Kidney capillary endothelial cell (primary cell): ENCODE measurements around the gene FNIP1.
"Not testable (repeated sequence)": the region's sequence is repeated elsewhere in the genome, so short reads cannot be mapped to it uniquely, and the experiment has no call there.

ENCODE experiments used
- DNase-seq: peaks from one replicate; pipeline ENCODE4 v3.0.0-alpha.2; 2018; ENCODE audit warnings: low spot score

Gene FNIP1

DNA sequence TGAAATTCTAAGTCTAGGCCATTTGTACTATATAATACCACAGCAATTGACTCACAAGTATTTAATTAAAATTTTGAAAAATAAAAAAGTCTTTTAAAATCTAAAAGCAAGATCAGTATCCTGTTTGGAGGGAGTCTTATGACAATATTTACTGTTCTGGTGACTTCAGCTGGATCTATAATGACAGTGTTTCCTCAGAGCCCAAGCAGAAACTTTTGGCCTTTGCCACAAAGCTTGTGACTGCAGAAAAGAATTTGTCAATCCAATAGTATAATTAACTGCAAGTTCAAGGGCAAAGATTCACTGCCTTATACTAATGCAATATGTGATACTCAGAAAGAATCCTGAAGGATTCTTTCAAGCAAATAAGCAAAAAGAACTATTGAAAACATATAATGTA is 112.2 kb downstream of the FNIP1 start:
- no peak for DNase-seq

DNA sequence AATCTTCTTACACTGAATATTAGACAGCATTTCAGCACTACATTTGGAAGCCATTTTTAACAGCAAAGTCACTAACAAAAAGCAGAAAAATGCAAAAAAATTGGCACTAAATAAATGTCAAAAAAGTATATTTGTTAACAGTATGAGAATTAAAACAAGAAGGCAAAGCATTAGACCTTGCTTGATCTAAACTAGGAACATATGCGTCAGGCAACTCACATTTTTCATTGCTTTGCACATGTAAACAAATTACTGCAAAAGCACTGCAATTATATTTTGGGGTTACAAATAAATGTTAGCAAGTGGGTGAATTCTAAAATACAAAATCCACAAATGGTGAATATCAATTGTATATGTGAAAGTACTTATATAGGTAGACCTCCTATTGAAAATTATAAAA is 112.8 kb downstream of the FNIP1 start:
- no peak for DNase-seq

GRCh38 chr5:131682826-131683225 is 114.0 kb downstream of the FNIP1 start:
- DNase-seq: no peak

- DNase-seq: no peak
Observed at GRCh38 chr5:131682175-131682574, 114.6 kb downstream of the FNIP1 start.

DNA sequence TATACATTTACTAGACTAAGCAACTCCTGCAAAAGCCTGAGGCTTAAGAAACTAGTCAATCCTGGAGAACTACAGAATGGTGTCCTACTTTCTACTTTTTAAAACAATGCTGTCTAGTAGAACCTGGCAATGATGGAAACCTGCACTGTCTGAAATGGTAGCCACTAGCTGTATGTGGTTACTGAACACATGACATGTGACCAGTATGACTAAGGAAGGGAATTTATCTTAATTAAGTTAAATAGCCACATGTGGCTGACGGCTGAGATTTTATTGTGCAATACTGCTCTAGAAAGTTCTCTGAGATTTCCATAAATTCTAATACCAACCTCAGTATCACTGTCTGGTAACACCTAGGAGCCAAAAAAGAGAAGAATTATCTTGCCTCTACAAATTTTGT is 116.9 kb downstream of the FNIP1 start:
- DNase-seq: no peak

DNA sequence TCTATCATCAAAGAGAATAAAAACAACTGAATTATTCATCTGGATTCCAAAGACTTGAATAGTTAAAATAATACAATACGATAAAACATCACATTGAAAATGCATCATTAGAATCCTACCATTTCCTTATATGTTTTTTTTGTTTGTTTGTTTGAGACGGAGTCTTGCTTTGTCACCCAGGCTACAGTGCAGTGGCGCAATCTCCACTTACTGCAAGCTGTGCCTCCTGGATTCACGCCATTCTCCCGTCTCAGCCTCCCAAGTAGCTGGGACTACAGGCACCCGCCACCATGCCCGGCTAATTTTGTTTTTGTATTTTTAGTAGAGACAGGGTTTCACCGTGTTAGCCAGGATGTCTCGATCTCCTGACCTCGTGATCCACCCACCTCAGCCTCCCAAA is 118.5 kb downstream of the FNIP1 start:
- not testable (repeated sequence) for DNase-seq

- no peak for DNase-seq
Observed at GRCh38 chr5:131677115-131677514, 119.7 kb downstream of the FNIP1 start.

DNA sequence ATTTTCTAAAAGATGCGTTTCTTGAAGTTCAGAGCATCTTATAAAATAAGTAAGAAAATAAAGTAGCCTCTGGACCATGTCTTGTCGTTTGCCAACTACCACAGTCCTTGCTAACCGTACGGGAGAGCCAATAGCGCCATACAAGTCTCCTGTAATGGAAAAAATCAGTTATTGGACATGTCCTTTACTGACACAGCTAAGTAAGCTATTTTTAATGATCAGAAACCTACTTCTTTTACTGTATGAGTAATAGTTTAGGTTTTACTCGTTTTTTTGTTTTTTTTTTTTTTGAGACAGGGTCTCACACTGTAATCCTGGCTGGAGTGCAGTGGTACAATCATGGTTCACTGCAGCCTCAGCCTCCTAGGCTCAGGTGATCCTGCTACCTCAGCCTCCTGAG is 124.0 kb downstream of the FNIP1 start:
- DNase-seq: no peak

DNA sequence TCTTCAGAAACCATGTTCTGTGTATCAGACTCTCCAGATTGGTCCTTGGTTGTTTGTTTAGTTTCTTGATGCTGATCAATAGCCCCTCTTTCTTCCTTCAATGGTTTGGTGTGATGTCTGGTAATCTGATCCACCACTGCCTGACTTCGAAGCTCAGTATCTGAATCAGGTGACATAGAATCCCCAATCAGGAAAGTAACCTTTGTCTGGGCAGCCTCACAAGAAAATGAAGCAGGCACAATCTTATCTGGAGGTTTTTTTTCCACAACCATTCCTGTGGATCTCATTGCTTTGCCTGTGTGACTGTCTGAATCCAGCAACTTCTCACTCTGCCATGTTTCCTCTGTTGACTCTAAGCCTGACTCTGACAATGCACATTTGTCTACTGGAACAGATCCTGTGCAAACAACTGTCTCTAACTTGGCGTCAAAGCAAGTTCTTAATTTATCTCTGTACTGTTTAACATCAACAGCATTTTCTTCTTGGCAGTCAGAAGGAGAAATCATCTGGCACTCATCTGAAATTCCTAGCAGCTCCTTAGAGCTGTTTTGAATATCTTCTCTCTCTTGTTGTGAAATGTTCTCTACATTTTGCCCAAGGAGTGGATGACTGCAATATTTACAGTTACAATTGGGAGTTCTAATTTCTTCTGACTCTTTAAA is 124.7 kb downstream of the FNIP1 start:
- DNase-seq: no peak

GRCh38 chr5:131671409-131671808 is 125.4 kb downstream of the FNIP1 start:
- no peak for DNase-seq

DNA sequence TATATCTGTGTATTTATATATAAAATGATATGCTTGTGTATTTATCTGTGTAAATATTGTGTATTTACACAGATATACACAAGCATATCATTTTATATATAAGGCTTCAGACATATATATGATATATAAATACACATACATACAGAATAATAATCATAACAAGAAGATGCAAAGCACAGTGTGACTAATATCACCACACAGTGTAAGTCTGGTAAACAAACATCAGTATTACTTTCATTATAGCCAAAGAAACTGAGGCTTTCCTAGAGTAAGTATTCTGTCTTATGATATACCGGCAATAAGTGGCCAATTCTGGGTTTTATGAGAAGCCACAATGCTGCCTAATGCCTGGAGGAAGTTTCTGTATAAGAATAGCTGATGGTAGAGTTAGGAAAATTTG is 131.9 kb downstream of the FNIP1 start:
- DNase-seq: no peak

DNA sequence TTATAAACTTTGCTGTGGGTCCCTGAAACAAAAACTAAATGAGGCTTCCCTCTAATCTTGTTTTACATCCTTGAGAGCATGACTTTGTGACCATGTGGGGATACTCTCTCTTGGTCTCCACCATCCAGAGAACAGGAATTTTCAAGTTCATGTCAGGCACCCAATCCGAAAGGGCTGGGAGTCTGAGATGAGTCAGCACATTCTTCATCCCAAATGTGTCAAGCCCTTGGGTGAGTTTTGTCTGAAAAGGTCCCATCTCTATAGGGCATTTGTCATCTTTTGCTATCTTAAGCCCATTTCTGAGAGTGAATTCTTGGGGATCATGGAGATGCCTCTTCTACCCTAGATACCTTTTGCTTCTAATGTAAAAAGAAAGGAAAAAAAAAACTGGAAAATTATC is 134.9 kb downstream of the FNIP1 start:
- DNase-seq: no peak

DNA sequence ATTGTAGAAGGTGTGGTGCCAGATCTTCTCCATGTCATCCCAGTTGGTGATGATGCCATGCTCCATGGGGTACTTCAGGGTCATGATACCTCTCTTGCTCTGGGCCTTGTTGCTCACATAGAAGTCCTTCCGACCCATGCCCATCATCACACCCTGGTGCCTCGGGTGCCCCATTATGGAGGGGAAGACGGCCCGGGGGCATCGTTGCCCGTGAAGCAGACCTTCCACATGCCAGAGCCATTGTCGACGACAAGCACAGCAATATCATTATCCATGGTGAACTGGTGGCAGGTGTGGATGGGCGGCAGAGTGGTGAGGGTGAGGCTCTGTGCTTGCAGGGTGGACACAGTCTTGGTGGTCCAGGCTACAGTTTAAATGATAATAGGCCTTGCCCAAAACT is 137.0 kb downstream of the FNIP1 start:
- DNase-seq: no peak

DNA sequence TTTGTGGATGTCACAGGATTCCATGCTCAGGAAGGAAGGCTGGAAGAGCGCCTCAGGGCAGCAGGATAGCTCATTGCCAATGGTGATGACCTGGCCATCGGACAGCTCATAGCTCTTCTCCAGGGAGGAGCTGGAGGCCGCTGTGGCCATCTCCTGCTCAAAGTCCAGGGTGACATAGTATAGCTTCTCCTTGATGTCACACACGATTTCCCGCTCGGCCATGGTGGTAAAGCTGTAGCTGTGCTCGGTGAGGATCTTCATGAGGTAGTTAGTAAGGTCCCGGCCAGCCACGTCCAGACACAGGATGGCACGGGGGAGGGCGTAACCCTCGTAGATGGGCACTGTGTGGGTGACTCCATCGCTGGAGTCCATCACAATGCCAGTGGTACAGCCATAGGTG is 137.5 kb downstream of the FNIP1 start:
- no peak for DNase-seq

- no peak for DNase-seq
Observed at GRCh38 chr5:131654776-131655175, 142.0 kb downstream of the FNIP1 start.

DNA sequence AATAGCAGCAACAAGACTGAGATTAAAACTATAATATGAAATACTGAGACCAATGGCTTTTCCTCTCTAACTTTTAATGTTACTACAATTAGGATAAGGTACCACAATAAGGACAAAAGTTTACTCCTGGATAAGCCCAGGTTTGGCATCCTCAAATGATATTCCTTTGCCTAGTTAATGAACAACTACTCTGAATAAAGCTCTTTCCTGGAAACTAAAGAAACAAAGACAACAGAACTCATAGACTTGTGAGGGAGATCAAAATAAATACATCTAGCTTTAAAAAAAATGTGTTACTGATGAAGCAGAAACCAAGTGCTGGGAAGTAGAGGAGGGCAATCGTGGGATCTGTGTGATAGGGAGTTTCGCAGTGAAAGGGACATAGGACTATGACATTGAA is 142.5 kb downstream of the FNIP1 start:
- DNase-seq: no peak

DNA sequence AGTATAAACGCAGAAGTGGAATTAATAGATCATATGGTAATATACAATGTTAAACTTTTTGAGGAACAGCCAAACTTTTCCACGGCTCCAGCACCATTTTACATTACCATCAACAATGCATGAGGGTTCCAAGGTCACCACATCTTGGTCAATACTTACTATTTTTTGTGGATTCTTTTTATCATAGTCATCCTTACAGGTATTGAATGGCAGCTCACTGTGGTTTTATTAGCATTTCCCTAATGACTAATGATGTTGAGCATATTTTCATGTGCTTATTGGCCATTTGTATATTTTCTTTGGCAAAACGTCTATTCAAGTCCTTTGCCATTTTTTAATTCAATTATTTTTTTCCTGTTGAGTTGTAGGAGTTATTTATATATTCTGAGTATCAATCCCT is 147.7 kb downstream of the FNIP1 start:
- no peak for DNase-seq

GRCh38 chr5:131647048-131647769 is 149.6 kb downstream of the FNIP1 start:
- DNase-seq: no peak

- no peak for DNase-seq
Observed at GRCh38 chr5:131644822-131645221, 152.0 kb downstream of the FNIP1 start.

- no peak for DNase-seq
Observed at GRCh38 chr5:131644370-131644769, 152.4 kb downstream of the FNIP1 start.

DNA sequence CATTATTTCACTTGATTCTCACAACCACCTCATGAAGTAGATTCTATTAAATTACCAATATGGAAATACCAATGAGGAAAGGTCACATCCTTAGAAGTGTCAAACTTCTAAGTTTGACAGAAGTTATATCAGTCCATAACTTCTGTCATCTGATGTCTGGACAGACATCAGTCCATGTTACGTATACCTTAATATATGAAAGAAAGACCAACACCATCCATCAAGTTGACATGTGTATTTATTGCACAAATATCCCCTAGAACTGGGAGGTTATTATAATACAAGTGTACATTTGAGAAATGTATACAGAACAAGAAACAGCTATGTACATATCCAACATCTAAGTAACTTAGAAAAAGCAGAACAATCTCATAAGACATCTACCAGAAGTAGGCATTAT is 155.3 kb downstream of the FNIP1 start:
- DNase-seq: no peak

DNA sequence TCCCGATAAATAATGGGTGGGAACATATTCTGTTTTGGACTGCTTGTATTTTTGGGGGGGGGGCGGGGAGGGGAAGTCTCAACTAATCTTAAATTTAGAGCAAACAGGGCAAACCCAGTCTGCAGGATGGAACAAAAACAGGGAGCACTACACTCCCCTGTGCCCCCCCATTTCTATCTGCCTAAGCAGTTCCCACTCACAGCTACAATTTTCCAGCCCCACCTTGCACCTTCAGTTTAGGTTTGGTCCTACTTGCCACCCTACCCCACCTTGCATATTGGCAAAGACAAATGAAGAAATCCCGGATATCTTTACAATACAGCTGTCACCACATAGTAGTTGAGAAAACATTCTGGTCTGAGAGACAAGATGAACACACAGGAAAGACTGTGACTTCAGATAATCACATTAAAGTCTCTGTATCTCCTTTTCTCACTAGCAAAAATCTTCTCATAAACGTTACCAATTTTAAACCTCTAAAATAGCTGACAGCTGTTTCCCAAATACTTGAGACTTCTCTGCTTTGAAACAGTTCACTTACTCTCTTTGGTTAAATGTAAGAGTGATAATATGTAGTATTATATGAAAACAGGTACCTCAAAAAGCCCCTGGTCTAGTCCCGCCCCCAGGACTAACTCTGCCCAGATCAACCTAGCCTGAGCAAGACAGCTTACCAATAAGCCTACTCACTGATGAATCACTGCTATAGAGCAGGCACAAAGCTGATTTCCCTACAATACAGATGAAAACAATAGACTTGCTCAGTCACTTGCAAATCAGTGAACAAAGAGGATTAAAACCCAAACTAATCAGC is 156.6 kb downstream of the FNIP1 start:
- DNase-seq: peak; percentile 63

DNA sequence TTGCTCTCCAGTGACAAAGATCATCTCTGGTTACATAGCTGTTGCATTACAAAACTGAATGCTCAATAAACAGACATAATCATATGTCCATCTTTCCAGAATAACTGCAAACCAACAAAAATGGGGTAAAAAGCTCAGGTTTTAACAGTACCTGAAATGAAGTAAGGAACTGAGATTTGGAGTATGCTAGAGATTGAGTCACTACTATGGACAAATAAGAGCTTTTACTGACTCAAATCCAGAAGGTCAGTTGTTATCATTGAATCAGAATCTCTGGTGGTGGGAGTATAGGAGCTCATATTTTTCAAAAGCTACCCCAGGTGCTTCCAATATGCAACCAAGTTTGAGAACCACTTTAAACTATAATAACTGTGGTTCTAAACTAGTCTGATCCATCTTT is 157.7 kb downstream of the FNIP1 start:
- no peak for DNase-seq
